WTC11 (cell line): ENCODE measurements around the gene ACP3. TPM values are rescaled to one million over a fixed set of nuclear protein-coding genes. Genes with fewer than 3 reads are reported as not detected.

Experiments
- ATAC-seq: fragments of 200-7000 bp; cut with Tn5 transposase; 2 replicates; pipeline ENCODE4 v1.10.0; 2021; ENCODE audit warnings: mild to moderate bottlenecking, moderate library complexity
- CTCF ChIA-PET: fragments of 300-600 bp; sonication (Branson Sonifier 250); formaldehyde crosslinking; loops from one replicate; lab custom pipeline; 2021; ENCODE audit warnings: antibody characterized with exemption; lab: Charles Lee
- POLR2A ChIA-PET: fragments of 350-600 bp; sonication (Branson Sonifier 250); formaldehyde crosslinking; loops from one replicate; lab custom pipeline; 2021; ENCODE audit warnings: antibody characterized with exemption; lab: Charles Lee
- DNase-seq: peaks from one replicate; pipeline ENCODE4 v3.0.0; 2021; ENCODE audit warnings: low spot score
- H3K27ac Mint-ChIP-seq: 2 replicates; pipeline ENCODE4 v1.8.0; 2021; ENCODE audit warnings: mixed read lengths
- H3K27me3 Mint-ChIP-seq: 2 replicates; pipeline ENCODE4 v1.8.0; 2021; ENCODE audit warnings: low read depth, mild to moderate bottlenecking, moderate library complexity, mixed read lengths
- H3K36me3 Mint-ChIP-seq: 2 replicates; pipeline ENCODE4 v1.8.0; 2021; ENCODE audit warnings: mixed read lengths
- H3K4me1 Mint-ChIP-seq: 2 replicates; pipeline ENCODE4 v1.8.0; 2022; ENCODE audit warnings: mixed read lengths
- H3K4me3 Mint-ChIP-seq: 2 replicates; pipeline ENCODE4 v1.8.0; 2021; ENCODE audit warnings: mild to moderate bottlenecking, moderate library complexity, mixed read lengths
- H3K9me3 Mint-ChIP-seq: 2 replicates; pipeline ENCODE4 v1.8.0; 2021; ENCODE audit warnings: mixed read lengths
- EMX1 ChIP-seq: fragments of 250-450 bp; sonication (Bioruptor Pico); IDR thresholded peaks from 2 replicates; pipeline ENCODE4 v1.8.0; 2021; ENCODE audit warnings: mild to moderate bottlenecking
- GABPB1 ChIP-seq: sonication (generic); formaldehyde crosslinking; IDR thresholded peaks from 2 replicates; pipeline ENCODE4 v1.8.1; 2023; ENCODE audit warnings: mild to moderate bottlenecking, missing genetic modification reagents
- GRHL2 ChIP-seq: fragments of 250-450 bp; sonication (Bioruptor Pico); IDR thresholded peaks from 2 replicates; pipeline ENCODE4 v1.8.0; 2022; ENCODE audit warnings: mild to moderate bottlenecking, moderate library complexity; ENCODE audit not compliant: insufficient replicate concordance, severe bottlenecking
- HMGA2 ChIP-seq: fragments of 250-450 bp; sonication (Bioruptor Pico); IDR thresholded peaks from 2 replicates; pipeline ENCODE4 v1.4.0; 2021; ENCODE audit warnings: mild to moderate bottlenecking, moderate library complexity
- NFATC4 ChIP-seq: fragments of 250-450 bp; sonication (Bioruptor Pico); IDR thresholded peaks from 2 replicates; pipeline ENCODE4 v1.9.0; 2021; ENCODE audit warnings: mild to moderate bottlenecking
- OVOL2 ChIP-seq: fragments of 250-450 bp; sonication (Bioruptor Pico); IDR thresholded peaks from 2 replicates; pipeline ENCODE4 v1.9.0; 2021; ENCODE audit warnings: mild to moderate bottlenecking, borderline replicate concordance
- PRRX2 ChIP-seq: fragments of 250-450 bp; sonication (Bioruptor Pico); IDR thresholded peaks from 2 replicates; pipeline ENCODE4 v1.8.0; 2021; ENCODE audit warnings: mild to moderate bottlenecking
- RELA ChIP-seq: sonication (generic); formaldehyde crosslinking; IDR thresholded peaks from 2 replicates; pipeline ENCODE4 v1.8.1; 2022; ENCODE audit warnings: missing genetic modification reagents, mild to moderate bottlenecking, borderline replicate concordance
- SMAD3 ChIP-seq: sonication (generic); formaldehyde crosslinking; IDR thresholded peaks from 2 replicates; pipeline ENCODE4 v1.8.0; 2022; ENCODE audit warnings: missing genetic modification reagents, mild to moderate bottlenecking, borderline replicate concordance
- SP1 ChIP-seq: sonication (generic); formaldehyde crosslinking; conservative IDR thresholded peaks from 2 replicates; pipeline ENCODE4 v1.8.1; 2022; ENCODE audit warnings: missing genetic modification reagents
- TEAD4 ChIP-seq: sonication (generic); formaldehyde crosslinking; IDR thresholded peaks from 2 replicates; pipeline ENCODE4 v1.8.0; 2022; ENCODE audit warnings: mild to moderate bottlenecking, missing genetic modification reagents
- ZNF263 ChIP-seq: sonication (generic); formaldehyde crosslinking; IDR thresholded peaks from 2 replicates; pipeline ENCODE4 v1.8.1; 2022; ENCODE audit warnings: low read depth, mild to moderate bottlenecking, moderate library complexity, missing genetic modification reagents
- ZNF317 ChIP-seq: sonication (generic); formaldehyde crosslinking; IDR thresholded peaks from 2 replicates; pipeline ENCODE4 v1.8.1; 2023; ENCODE audit warnings: low read depth, mild to moderate bottlenecking, moderate library complexity, missing genetic modification reagents, borderline replicate concordance
- total RNA-seq: library from RNA; stranded (reverse); gene quantifications from 3 replicates; pipeline ENCODE4 v1.2.3, GENCODE V29; 2021
- TF ChIP-seq, protein P1 (sequence below): sonication (generic); formaldehyde crosslinking; IDR thresholded peaks from 2 replicates; pipeline ENCODE4 v1.8.1; 2023; ENCODE audit warnings: mild to moderate bottlenecking, missing genetic modification reagents, borderline replicate concordance
- TF ChIP-seq, protein P2 (sequence below): sonication (generic); formaldehyde crosslinking; IDR thresholded peaks from 2 replicates; pipeline ENCODE4 v1.8.0; 2022; ENCODE audit warnings: mild to moderate bottlenecking, missing genetic modification reagents
- TF ChIP-seq, protein P3 (sequence below): sonication (generic); formaldehyde crosslinking; IDR thresholded peaks from 2 replicates; pipeline ENCODE4 v1.8.0; 2022; ENCODE audit warnings: mild to moderate bottlenecking, missing genetic modification reagents
- TF ChIP-seq, protein P4 (sequence below): sonication (generic); formaldehyde crosslinking; conservative IDR thresholded peaks from 2 replicates; pipeline ENCODE4 v1.8.1; 2022; ENCODE audit warnings: mild to moderate bottlenecking, missing genetic modification reagents
- TF ChIP-seq, protein P5 (sequence below): sonication (generic); formaldehyde crosslinking; IDR thresholded peaks from 2 replicates; pipeline ENCODE4 v1.8.1; 2022; ENCODE audit warnings: low read depth, missing genetic modification reagents, borderline replicate concordance
- TF ChIP-seq, protein P6 (sequence below): sonication (generic); formaldehyde crosslinking; IDR thresholded peaks from 2 replicates; pipeline ENCODE4 v1.8.1; 2023; ENCODE audit warnings: mild to moderate bottlenecking, missing genetic modification reagents
- TF ChIP-seq, protein P7 (sequence below): sonication (generic); formaldehyde crosslinking; IDR thresholded peaks from 2 replicates; pipeline ENCODE4 v1.8.0; 2022; ENCODE audit warnings: mild to moderate bottlenecking, missing genetic modification reagents
- TF ChIP-seq, protein P8 (sequence below): sonication (generic); formaldehyde crosslinking; IDR thresholded peaks from 2 replicates; pipeline ENCODE4 v1.8.1; 2022; ENCODE audit warnings: missing genetic modification reagents, borderline replicate concordance

The ACP3 gene
- total RNA-seq, 1 experiment from 2014 or later, result 2.5 TPM

DNA sequence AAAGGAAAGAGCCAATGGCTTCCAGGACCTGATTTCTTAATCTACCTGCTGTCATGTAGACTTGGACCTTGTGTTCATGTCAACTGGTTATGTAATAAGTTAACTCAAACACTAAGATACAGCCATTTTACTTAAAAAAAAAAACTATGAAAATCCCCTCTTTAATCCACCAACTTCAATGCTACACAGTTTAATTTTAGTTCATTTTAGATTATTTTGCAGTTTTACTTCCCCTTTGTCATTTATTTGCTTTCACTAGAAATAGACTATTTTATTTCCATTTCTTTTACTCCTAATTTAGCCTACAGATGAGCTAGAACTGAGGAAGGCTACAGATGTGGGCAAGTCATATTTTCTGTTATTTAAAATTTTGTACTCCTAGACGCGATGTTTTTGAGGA lies 89.4 kb downstream of the ACP3 start:
- no peak overlapping the region for H3K27ac Mint-ChIP-seq
- POLR2A ChIA-PET, result interaction anchor here (0.7 to 1.0 kb wide), 2 partner anchors 25 to 53 kb away, joined by 3 read pairs; no protein-coding TSS in a partner anchor
- H3K9me3 Mint-ChIP-seq, result no peaks in the 10 kb centered on the region
- H3K4me3 Mint-ChIP-seq, result no peak overlapping the region
- DNase-seq, result no peak
- no peaks in the 10 kb centered on the region for H3K36me3 Mint-ChIP-seq
- no peaks in the 10 kb centered on the region; the same call in 1 of the 2 replicates for H3K4me1 Mint-ChIP-seq
- ATAC-seq, result no peak
- CTCF ChIA-PET, result interaction anchor here (0.8 to 1.4 kb wide), 3 partner anchors 54 to 236 kb away, joined by 3 to 4 read pairs (median 4); no protein-coding TSS in a partner anchor
- no peaks in the 10 kb centered on the region; the same call in 1 of the 2 replicates for H3K27me3 Mint-ChIP-seq
- TF ChIP-seq OVOL2 (CRISPR knock-in tag), result no peak
- TF ChIP-seq, protein P1, sequence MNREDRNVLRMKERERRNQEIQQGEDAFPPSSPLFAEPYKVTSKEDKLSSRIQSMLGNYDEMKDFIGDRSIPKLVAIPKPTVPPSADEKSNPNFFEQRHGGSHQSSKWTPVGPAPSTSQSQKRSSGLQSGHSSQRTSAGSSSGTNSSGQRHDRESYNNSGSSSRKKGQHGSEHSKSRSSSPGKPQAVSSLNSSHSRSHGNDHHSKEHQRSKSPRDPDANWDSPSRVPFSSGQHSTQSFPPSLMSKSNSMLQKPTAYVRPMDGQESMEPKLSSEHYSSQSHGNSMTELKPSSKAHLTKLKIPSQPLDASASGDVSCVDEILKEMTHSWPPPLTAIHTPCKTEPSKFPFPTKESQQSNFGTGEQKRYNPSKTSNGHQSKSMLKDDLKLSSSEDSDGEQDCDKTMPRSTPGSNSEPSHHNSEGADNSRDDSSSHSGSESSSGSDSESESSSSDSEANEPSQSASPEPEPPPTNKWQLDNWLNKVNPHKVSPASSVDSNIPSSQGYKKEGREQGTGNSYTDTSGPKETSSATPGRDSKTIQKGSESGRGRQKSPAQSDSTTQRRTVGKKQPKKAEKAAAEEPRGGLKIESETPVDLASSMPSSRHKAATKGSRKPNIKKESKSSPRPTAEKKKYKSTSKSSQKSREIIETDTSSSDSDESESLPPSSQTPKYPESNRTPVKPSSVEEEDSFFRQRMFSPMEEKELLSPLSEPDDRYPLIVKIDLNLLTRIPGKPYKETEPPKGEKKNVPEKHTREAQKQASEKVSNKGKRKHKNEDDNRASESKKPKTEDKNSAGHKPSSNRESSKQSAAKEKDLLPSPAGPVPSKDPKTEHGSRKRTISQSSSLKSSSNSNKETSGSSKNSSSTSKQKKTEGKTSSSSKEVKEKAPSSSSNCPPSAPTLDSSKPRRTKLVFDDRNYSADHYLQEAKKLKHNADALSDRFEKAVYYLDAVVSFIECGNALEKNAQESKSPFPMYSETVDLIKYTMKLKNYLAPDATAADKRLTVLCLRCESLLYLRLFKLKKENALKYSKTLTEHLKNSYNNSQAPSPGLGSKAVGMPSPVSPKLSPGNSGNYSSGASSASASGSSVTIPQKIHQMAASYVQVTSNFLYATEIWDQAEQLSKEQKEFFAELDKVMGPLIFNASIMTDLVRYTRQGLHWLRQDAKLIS, result no peak
- TF ChIP-seq, protein P2, sequence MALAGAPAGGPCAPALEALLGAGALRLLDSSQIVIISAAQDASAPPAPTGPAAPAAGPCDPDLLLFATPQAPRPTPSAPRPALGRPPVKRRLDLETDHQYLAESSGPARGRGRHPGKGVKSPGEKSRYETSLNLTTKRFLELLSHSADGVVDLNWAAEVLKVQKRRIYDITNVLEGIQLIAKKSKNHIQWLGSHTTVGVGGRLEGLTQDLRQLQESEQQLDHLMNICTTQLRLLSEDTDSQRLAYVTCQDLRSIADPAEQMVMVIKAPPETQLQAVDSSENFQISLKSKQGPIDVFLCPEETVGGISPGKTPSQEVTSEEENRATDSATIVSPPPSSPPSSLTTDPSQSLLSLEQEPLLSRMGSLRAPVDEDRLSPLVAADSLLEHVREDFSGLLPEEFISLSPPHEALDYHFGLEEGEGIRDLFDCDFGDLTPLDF (CRISPR knock-in tag), result no peak
- no peak for TF ChIP-seq NFATC4 (CRISPR knock-in tag)
- no peak for TF ChIP-seq GABPB1 (CRISPR knock-in tag)
- TF ChIP-seq PRRX2 (CRISPR knock-in tag), result no peak
- no peak for TF ChIP-seq TEAD4 (CRISPR knock-in tag)
- TF ChIP-seq RELA (CRISPR knock-in tag), result no peak
- TF ChIP-seq, protein P3, sequence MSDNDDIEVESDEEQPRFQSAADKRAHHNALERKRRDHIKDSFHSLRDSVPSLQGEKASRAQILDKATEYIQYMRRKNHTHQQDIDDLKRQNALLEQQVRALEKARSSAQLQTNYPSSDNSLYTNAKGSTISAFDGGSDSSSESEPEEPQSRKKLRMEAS (CRISPR knock-in tag), result no peak
- TF ChIP-seq GRHL2 (CRISPR knock-in tag), result no peak
- TF ChIP-seq SP1 (CRISPR knock-in tag), result no peak
- TF ChIP-seq ZNF317 (CRISPR knock-in tag), result no peak
- no peak for TF ChIP-seq ZNF263 (CRISPR knock-in tag)
- TF ChIP-seq, protein P4, sequence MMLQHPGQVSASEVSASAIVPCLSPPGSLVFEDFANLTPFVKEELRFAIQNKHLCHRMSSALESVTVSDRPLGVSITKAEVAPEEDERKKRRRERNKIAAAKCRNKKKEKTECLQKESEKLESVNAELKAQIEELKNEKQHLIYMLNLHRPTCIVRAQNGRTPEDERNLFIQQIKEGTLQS, result no peak
- TF ChIP-seq SMAD3 (CRISPR knock-in tag), result no peak
- no peak for TF ChIP-seq HMGA2 (CRISPR knock-in tag)
- TF ChIP-seq, protein P5, sequence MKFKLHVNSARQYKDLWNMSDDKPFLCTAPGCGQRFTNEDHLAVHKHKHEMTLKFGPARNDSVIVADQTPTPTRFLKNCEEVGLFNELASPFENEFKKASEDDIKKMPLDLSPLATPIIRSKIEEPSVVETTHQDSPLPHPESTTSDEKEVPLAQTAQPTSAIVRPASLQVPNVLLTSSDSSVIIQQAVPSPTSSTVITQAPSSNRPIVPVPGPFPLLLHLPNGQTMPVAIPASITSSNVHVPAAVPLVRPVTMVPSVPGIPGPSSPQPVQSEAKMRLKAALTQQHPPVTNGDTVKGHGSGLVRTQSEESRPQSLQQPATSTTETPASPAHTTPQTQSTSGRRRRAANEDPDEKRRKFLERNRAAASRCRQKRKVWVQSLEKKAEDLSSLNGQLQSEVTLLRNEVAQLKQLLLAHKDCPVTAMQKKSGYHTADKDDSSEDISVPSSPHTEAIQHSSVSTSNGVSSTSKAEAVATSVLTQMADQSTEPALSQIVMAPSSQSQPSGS (CRISPR knock-in tag), result no peak

DNA sequence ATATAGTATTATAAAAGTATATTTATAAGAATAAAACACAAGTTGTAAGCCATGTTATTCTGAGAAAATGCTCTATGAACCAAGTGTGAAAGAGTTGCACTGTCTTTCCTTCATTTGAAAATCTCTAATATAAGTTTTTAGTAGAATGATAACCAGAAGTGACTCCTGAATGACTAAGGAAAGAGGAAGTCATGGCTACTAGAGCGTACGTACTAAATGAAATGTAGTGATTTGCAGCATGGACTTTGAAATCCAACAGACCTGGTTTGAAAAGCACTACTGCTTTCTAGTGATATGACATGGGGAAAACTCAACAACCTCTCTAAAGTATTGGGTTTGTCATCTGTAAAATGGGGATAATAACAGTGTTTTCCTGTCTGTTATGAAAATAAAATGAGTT lies 89.8 kb downstream of the ACP3 start:
- ChIA-PET POLR2A (no interaction called here), CTCF (interaction anchor here (0.8 to 1.4 kb wide), 2 partner anchors 55 to 235 kb away, joined by 4 read pairs; no protein-coding TSS in a partner anchor)
- Mint-ChIP-seq H3K27ac (no peak overlapping the region), H3K4me1 (peaks cover 4% of the 10 kb centered on the region), H3K9me3 (no peaks in the 10 kb centered on the region), H3K36me3 (no peaks in the 10 kb centered on the region), H3K27me3 (no peaks in the 10 kb centered on the region; the same call in 1 of the 2 replicates), H3K4me3 (no peak overlapping the region)
- ATAC-seq (no peak), DNase-seq (no peak)
- TF ChIP-seq, protein P6, sequence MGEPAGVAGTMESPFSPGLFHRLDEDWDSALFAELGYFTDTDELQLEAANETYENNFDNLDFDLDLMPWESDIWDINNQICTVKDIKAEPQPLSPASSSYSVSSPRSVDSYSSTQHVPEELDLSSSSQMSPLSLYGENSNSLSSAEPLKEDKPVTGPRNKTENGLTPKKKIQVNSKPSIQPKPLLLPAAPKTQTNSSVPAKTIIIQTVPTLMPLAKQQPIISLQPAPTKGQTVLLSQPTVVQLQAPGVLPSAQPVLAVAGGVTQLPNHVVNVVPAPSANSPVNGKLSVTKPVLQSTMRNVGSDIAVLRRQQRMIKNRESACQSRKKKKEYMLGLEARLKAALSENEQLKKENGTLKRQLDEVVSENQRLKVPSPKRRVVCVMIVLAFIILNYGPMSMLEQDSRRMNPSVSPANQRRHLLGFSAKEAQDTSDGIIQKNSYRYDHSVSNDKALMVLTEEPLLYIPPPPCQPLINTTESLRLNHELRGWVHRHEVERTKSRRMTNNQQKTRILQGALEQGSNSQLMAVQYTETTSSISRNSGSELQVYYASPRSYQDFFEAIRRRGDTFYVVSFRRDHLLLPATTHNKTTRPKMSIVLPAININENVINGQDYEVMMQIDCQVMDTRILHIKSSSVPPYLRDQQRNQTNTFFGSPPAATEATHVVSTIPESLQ (CRISPR knock-in tag), result no peak
- TF ChIP-seq HMGA2 (CRISPR knock-in tag) (no peak), EMX1 (CRISPR knock-in tag) (no peak)
- TF ChIP-seq, protein P4, result no peak
- TF ChIP-seq, protein P7, sequence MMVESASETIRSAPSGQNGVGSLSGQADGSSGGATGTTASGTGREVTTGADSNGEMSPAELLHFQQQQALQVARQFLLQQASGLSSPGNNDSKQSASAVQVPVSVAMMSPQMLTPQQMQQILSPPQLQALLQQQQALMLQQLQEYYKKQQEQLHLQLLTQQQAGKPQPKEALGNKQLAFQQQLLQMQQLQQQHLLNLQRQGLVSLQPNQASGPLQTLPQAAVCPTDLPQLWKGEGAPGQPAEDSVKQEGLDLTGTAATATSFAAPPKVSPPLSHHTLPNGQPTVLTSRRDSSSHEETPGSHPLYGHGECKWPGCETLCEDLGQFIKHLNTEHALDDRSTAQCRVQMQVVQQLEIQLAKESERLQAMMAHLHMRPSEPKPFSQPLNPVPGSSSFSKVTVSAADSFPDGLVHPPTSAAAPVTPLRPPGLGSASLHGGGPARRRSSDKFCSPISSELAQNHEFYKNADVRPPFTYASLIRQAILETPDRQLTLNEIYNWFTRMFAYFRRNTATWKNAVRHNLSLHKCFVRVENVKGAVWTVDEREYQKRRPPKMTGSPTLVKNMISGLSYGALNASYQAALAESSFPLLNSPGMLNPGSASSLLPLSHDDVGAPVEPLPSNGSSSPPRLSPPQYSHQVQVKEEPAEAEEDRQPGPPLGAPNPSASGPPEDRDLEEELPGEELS (CRISPR knock-in tag), result no peak
- TF ChIP-seq, protein P8, sequence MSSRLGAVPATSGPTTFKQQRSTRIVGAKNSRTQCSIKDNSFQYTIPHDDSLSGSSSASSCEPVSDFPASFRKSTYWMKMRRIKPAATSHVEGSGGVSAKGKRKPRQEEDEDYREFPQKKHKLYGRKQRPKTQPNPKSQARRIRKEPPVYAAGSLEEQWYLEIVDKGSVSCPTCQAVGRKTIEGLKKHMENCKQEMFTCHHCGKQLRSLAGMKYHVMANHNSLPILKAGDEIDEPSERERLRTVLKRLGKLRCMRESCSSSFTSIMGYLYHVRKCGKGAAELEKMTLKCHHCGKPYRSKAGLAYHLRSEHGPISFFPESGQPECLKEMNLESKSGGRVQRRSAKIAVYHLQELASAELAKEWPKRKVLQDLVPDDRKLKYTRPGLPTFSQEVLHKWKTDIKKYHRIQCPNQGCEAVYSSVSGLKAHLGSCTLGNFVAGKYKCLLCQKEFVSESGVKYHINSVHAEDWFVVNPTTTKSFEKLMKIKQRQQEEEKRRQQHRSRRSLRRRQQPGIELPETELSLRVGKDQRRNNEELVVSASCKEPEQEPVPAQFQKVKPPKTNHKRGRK (CRISPR knock-in tag), result no peak
